Dendritic cell treated with granulocyte-macrophage colony-stimulating factor and Interleukin-4, amounts not matched to agents 40 ng/mL and 50 ng/mL, for 4 days (primary cell): Measurements from ENCODE around the gene RLN1.
"Not testable (repeated sequence)": the region's sequence is repeated elsewhere in the genome, so short reads cannot be mapped to it uniquely, and the experiment has no call there.

Source experiments
- H3K27ac Mint-ChIP-seq: one replicate; pipeline ENCODE4 v1.8.0; 2022; ENCODE audit warnings: mild to moderate bottlenecking, mixed read lengths
- H3K27me3 Mint-ChIP-seq: one replicate; pipeline ENCODE4 v1.8.0; 2022; ENCODE audit warnings: mild to moderate bottlenecking, mixed read lengths
- H3K36me3 Mint-ChIP-seq: one replicate; pipeline ENCODE4 v1.8.0; 2022; ENCODE audit warnings: low read depth, mixed read lengths
- H3K4me1 Mint-ChIP-seq: one replicate; pipeline ENCODE4 v1.8.0; 2022; ENCODE audit warnings: low read depth, mixed read lengths
- H3K4me3 Mint-ChIP-seq: one replicate; pipeline ENCODE4 v1.8.0; 2022; ENCODE audit warnings: mild to moderate bottlenecking, moderate library complexity, mixed read lengths
- H3K9me3 Mint-ChIP-seq: one replicate; pipeline ENCODE4 v1.8.0; 2022; ENCODE audit warnings: mixed read lengths
- intact Hi-C: fragments of 100-400 bp; cut with micrococcal nuclease; formaldehyde crosslinking; loops from one replicate; pipeline ENCODE4 v1.15.0; 2022

The RLN1 gene, protein sequence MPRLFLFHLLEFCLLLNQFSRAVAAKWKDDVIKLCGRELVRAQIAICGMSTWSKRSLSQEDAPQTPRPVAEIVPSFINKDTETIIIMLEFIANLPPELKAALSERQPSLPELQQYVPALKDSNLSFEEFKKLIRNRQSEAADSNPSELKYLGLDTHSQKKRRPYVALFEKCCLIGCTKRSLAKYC

DNA sequence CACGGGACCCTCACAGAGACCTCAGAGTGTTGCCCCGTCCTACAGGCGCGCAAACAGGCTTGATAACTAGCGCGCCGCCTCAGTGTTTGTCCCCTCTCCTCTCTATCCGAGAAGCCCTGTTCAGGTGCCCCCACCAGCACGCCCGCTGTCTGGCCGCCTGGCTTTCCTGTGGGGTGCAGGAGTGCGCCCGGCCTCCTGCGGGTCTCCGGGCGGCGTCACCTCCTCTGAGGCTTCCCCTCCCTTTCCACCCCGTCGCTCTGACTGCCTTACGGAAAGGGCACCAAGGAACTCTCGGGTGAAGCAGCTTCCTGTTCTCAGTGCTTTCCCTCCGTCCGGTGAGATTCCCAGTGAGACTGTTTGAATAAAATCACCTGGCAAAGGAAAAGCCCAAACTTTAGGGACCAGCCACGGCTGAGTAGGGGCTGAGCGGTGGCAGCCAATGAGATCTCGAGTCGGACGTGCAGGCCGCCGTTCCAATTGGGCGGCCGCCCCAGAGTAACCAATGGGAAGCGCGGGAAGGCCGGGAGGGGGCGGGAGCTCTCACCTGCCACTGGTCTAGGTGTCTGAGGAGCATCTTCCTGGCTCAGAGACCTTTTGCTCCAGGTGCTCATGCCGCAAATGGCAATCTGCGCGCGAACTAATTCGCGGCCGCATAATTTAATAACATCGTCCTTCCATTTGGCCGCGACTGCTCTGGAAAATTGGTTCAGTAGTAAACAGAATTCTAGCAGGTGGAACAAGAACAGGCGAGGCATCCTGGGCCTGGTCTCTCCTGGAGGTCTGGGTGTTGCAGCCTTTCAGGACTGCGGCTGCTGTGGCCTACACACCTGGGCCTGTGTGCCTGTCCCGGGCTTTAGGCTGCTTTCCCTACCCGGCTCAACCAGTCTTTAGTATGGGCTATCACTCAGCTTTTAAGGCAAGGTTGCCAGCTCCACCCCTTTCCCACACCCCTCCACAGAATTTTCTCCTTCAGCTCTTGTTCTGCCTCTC lies at the start of gene RLN1:
TSS of gene RLN1 (minus strand) at position 885 of the 990 bp plus-strand sequence. CDS start at position 755, 130 bp downstream.
- H3K27me3 Mint-ChIP-seq, H3K4me1 Mint-ChIP-seq, intact Hi-C loops, H3K9me3 Mint-ChIP-seq, H3K27ac Mint-ChIP-seq, H3K36me3 Mint-ChIP-seq: not testable (repeated sequence)
- H3K4me3 Mint-ChIP-seq: peak within 1 kb of the TSS; percentile 6

GRCh38 chr9:5389109-5389732 lies 49.5 kb upstream of the RLN1 start:
- Mint-ChIP-seq H3K36me3 (peaks cover under 1% of the 10 kb centered on the region), H3K27me3 (no peaks in the 10 kb centered on the region), H3K4me1 (peaks cover 27% of the 10 kb centered on the region), H3K9me3 (no peaks in the 10 kb centered on the region), H3K4me3 (no peak overlapping the region), H3K27ac (no peak overlapping the region)
- intact Hi-C loops: no loop called here

- no peak overlapping the region for H3K27ac Mint-ChIP-seq
- no peaks in the 10 kb centered on the region for H3K9me3 Mint-ChIP-seq
- peaks cover 23% of the 10 kb centered on the region for H3K4me1 Mint-ChIP-seq
- intact Hi-C loops: no loop called here
- H3K27me3 Mint-ChIP-seq: no peaks in the 10 kb centered on the region
- H3K36me3 Mint-ChIP-seq: peaks cover 8% of the 10 kb centered on the region
- no peak overlapping the region for H3K4me3 Mint-ChIP-seq
Observed at GRCh38 chr9:5388026-5388819, 48.5 kb upstream of the RLN1 start.

DNA sequence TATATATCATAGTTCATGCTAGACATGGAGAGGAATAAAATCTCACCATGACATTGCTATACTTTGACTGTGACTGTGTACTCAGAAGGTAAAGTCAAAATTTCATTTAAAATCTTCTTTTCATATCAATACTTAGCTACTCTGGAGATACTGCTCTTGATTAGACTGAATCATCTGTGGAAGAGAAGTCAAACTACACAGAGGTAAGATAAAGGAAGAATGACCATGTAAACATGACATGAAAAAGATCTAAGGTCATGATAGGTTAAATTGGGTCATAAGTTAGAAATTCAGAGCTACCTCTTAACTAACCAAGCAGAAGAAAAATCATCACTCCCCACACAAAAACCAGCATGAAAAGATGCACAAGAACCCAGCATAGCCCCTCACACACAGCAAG lies 44.8 kb upstream of the RLN1 start:
- Mint-ChIP-seq H3K9me3 (peaks cover 8% of the 10 kb centered on the region), H3K27me3 (no peaks in the 10 kb centered on the region), H3K27ac (no peak overlapping the region), H3K4me1 (peaks cover 26% of the 10 kb centered on the region), H3K4me3 (no peak overlapping the region), H3K36me3 (peaks cover 32% of the 10 kb centered on the region)
- intact Hi-C loops: no loop called here

- Mint-ChIP-seq H3K9me3 (peaks cover 8% of the 10 kb centered on the region), H3K4me3 (no peak overlapping the region), H3K36me3 (peaks cover 37% of the 10 kb centered on the region), H3K4me1 (peaks cover 9% of the 10 kb centered on the region), H3K27ac (no peak overlapping the region), H3K27me3 (no peaks in the 10 kb centered on the region)
- intact Hi-C loops: no loop called here
Observed at GRCh38 chr9:5382479-5382878, 42.8 kb upstream of the RLN1 start.

GRCh38 chr9:5375790-5376477 lies 36.3 kb upstream of the RLN1 start:
- peaks cover 20% of the 10 kb centered on the region for H3K9me3 Mint-ChIP-seq
- H3K36me3 Mint-ChIP-seq: peaks cover 24% of the 10 kb centered on the region
- H3K4me1 Mint-ChIP-seq: peaks cover 15% of the 10 kb centered on the region
- no peak overlapping the region for H3K4me3 Mint-ChIP-seq
- H3K27ac Mint-ChIP-seq: no peak overlapping the region
- H3K27me3 Mint-ChIP-seq: no peaks in the 10 kb centered on the region
- intact Hi-C loops: no loop called here

- peaks cover 18% of the 10 kb centered on the region for H3K36me3 Mint-ChIP-seq
- intact Hi-C loops: no loop called here
- no peak overlapping the region for H3K27ac Mint-ChIP-seq
- peaks cover 15% of the 10 kb centered on the region for H3K4me1 Mint-ChIP-seq
- H3K4me3 Mint-ChIP-seq: no peak overlapping the region
- peaks cover 15% of the 10 kb centered on the region for H3K9me3 Mint-ChIP-seq
- H3K27me3 Mint-ChIP-seq: no peaks in the 10 kb centered on the region
Observed at GRCh38 chr9:5375091-5375490, 35.4 kb upstream of the RLN1 start.

GRCh38 chr9:5364294-5365024 lies 24.8 kb upstream of the RLN1 start:
- H3K4me3 Mint-ChIP-seq: no peak overlapping the region
- H3K9me3 Mint-ChIP-seq: no peaks in the 10 kb centered on the region
- H3K4me1 Mint-ChIP-seq: peaks cover 5% of the 10 kb centered on the region
- no peak overlapping the region for H3K27ac Mint-ChIP-seq
- no peaks in the 10 kb centered on the region for H3K27me3 Mint-ChIP-seq
- H3K36me3 Mint-ChIP-seq: no peaks in the 10 kb centered on the region
- intact Hi-C loops: no loop called here

GRCh38 chr9:5361326-5362010 lies 21.8 kb upstream of the RLN1 start:
- Mint-ChIP-seq H3K27ac (no peak overlapping the region), H3K4me3 (no peak overlapping the region), H3K27me3 (no peaks in the 10 kb centered on the region), H3K9me3 (no peaks in the 10 kb centered on the region), H3K36me3 (peaks cover 20% of the 10 kb centered on the region), H3K4me1 (no peaks in the 10 kb centered on the region)
- intact Hi-C loops: no loop called here

DNA sequence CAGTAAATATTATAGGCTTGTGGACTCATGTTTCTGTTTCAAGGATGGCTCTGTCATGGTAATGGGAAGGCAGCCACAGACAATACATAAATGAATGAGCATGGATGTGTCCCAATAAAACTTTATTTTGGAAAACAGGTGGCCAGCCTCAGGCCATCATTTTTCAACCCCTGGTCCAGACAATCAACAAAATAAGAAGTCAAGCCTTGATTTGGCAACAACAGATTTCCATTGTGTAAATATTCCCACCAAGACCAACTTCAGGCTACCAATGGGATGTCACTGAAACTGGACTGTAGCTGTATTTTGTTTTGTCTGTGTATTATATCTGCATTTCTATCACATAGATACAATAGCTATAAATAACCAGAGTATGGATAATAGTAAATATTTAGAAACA lies 20.7 kb upstream of the RLN1 start:
- Mint-ChIP-seq H3K27me3 (no peaks in the 10 kb centered on the region), H3K4me1 (no peaks in the 10 kb centered on the region), H3K27ac (no peak overlapping the region), H3K9me3 (no peaks in the 10 kb centered on the region), H3K36me3 (peaks cover 22% of the 10 kb centered on the region), H3K4me3 (no peak overlapping the region)
- intact Hi-C loops: no loop called here

DNA sequence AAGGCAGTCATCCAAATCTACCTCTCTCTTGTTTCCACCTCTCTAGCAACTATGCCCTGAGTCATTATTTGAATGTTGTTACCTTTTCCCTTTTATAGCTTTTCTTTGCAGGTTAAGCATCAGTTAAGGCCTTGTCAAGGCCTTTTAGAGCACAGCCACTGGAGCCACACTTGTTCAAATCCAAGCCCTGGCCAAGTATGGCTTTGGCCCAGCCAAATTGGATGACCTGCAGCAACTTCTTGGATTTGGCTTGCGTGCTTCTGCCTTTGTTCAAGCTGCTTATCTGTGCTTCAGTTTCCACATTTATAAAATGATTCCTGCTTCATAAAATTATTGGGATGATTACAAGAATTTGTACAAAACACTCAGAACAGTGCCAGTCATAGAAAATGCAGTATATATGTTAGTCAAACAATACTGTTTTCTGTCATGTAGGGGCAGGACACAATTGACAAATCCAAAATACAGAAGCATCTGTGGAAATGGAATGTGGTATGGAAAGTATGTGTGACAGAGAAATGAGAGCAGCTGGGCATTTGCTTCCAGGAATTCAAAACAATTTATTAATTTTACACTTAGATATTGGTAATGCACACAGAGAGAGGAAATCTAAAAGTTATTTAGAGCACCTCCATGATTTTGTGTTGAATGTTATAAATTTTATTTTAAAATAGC lies 17.9 kb upstream of the RLN1 start:
- Mint-ChIP-seq H3K4me1 (no peaks in the 10 kb centered on the region), H3K27me3 (no peaks in the 10 kb centered on the region), H3K27ac (no peak overlapping the region), H3K36me3 (peaks cover 22% of the 10 kb centered on the region), H3K4me3 (no peak overlapping the region), H3K9me3 (no peaks in the 10 kb centered on the region)
- intact Hi-C loops: no loop called here

DNA sequence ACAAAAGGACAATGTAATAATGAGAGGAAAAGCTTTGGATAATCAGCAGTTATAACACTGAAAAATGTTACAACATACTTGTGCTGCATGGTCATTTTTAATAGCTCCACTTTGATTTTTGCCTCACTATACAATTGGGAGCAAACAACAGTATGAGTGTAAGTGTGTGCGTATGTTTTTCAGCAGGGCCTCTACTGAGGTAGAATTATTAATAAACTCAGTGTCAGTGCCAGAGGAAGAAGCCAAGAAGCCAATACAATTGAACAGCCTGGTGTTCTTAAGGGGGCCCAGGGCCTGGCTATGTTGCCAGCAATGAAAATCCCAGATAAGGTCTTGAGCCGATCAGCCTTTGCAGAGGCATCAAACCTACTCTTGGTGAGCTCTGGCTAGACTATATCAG lies 16.1 kb upstream of the RLN1 start:
- peaks cover 22% of the 10 kb centered on the region for H3K36me3 Mint-ChIP-seq
- no peak overlapping the region for H3K4me3 Mint-ChIP-seq
- H3K27ac Mint-ChIP-seq: no peak overlapping the region
- intact Hi-C loops: no loop called here
- H3K27me3 Mint-ChIP-seq: no peaks in the 10 kb centered on the region
- H3K9me3 Mint-ChIP-seq: peaks cover 9% of the 10 kb centered on the region
- H3K4me1 Mint-ChIP-seq: no peaks in the 10 kb centered on the region
